Keratinocyte (primary cell): ENCODE data around the gene ZHX3. TPM values are rescaled to one million over a fixed set of nuclear protein-coding genes. Genes with fewer than 3 reads are reported as not detected.

ENCODE experiments used
- DNase-seq: peaks from one replicate; pipeline ENCODE4 v3.0.0-alpha.2; 2011; ENCODE audit warnings: low read depth, missing footprints, low spot score
- FAIRE-seq: peaks from 2 replicates; lab custom pipeline; 2011; peaks lifted over from hg19 to GRCh38; lab: Jason Lieb, UNC
- H2AFZ ChIP-seq: 2 replicates; pipeline ENCODE4 v1.6.0; 2012; ENCODE audit warnings: low read length, control low read depth, inconsistent platforms; ENCODE audit not compliant: control insufficient read depth
- H3K27ac ChIP-seq: 2 replicates; pipeline ENCODE4 v1.5.1; 2011; ENCODE audit warnings: low read length; ENCODE audit not compliant: control insufficient read depth, insufficient read depth
- H3K27me3 ChIP-seq: 3 replicates; pipeline ENCODE4 v1.6.0; 2011; ENCODE audit warnings: low read length; ENCODE audit not compliant: control insufficient read depth, insufficient read depth; ENCODE audit errors: extremely low read depth
- H3K36me3 ChIP-seq, 2 experiments: 2 replicates in 1 of 2; 3 replicates in 1 of 2; pipeline ENCODE4 v1.5.1; 2011; ENCODE audit warnings: low read length in 2 of 2, mild to moderate bottlenecking in 1 of 2; ENCODE audit not compliant: control insufficient read depth in 2 of 2, insufficient read depth in 2 of 2; ENCODE audit errors: extremely low read depth in 1 of 2
- H3K4me1 ChIP-seq: 3 replicates; pipeline ENCODE4 v1.5.1; 2011; ENCODE audit warnings: low read length; ENCODE audit not compliant: control insufficient read depth, insufficient read depth; ENCODE audit errors: extremely low read depth
- H3K4me2 ChIP-seq: 3 replicates; pipeline ENCODE4 v1.6.0; 2011; ENCODE audit warnings: low read depth, low read length; ENCODE audit not compliant: control insufficient read depth, insufficient read depth; ENCODE audit errors: extremely low read depth
- H3K4me3 ChIP-seq, 3 experiments: fragments of 200-600 bp in 1 of 3; sonication (generic) in 1 of 3; 2 replicates in 2 of 3; 3 replicates in 1 of 3; pipeline ENCODE4 v1.5.1; 2011 to 2016; ENCODE audit warnings: low read length in 3 of 3, mild to moderate bottlenecking in 3 of 3, control low read depth in 2 of 3, inconsistent platforms in 1 of 3, low read depth in 1 of 3, mixed read lengths in 1 of 3, mixed run types in 1 of 3, moderate library complexity in 1 of 3; ENCODE audit not compliant: control insufficient read depth in 2 of 3, insufficient read depth in 2 of 3; ENCODE audit errors: extremely low read depth in 1 of 3
- H3K79me2 ChIP-seq: 2 replicates; pipeline ENCODE4 v1.6.0; 2012; ENCODE audit warnings: low read length; ENCODE audit not compliant: control insufficient read depth, insufficient read depth
- H3K9ac ChIP-seq: 3 replicates; pipeline ENCODE4 v1.6.0; 2011; ENCODE audit warnings: low read length; ENCODE audit not compliant: control insufficient read depth, insufficient read depth; ENCODE audit errors: extremely low read depth
- H3K9me1 ChIP-seq: 3 replicates; pipeline ENCODE4 v1.6.0; 2011; ENCODE audit warnings: low read length; ENCODE audit not compliant: control insufficient read depth, insufficient read depth; ENCODE audit errors: extremely low read depth
- H3K9me3 ChIP-seq: 2 replicates; pipeline ENCODE4 v1.5.1; 2012; ENCODE audit warnings: low read depth, low read length; ENCODE audit not compliant: control insufficient read depth
- H4K20me1 ChIP-seq: 3 replicates; pipeline ENCODE4 v1.6.0; 2011; ENCODE audit warnings: low read length; ENCODE audit not compliant: control insufficient read depth, insufficient read depth; ENCODE audit errors: extremely low read depth
- EZH2 ChIP-seq: IDR thresholded peaks from one replicate; pipeline ENCODE4 v1.6.1; 2012; ENCODE audit warnings: inconsistent platforms, mild to moderate bottlenecking, low read length, moderate library complexity
- dilution Hi-C: fragments of 300-500 bp; cut with MboI; formaldehyde crosslinking; loops from one replicate; pipeline ENCODE4 v1.7.0; 2020; ENCODE audit warnings: low sequenced_read_pairs; ENCODE audit not compliant: extremely low pct_ligation_motif_present
- polyA plus RNA-seq, 5 experiments: library from polyadenylated mRNA; depleted of rRNA in 3 of 5; stranded (reverse) in 3 of 5; stranded (forward) in 1 of 5; unstranded in 1 of 5; fragments of >200 nt; gene quantifications; 1 replicate in 1 of 5; 2 replicates in 3 of 5; 3 replicates in 1 of 5; pipeline versions ENCODE4 v1.2.1 to v1.2.3, GENCODE V29; 2011 to 2012; ENCODE audit warnings: missing spikeins in 2 of 5, low read depth in 1 of 5, low replicate concordance in 1 of 5
- TF ChIP-seq, protein P1 (sequence below), 3 experiments: IDR thresholded peaks in 1 of 3; conservative IDR thresholded peaks in 1 of 3; optimal IDR thresholded peaks in 1 of 3; 2 replicates in 2 of 3; 3 replicates in 1 of 3; pipeline versions ENCODE3 to v1.5.1; 2011; ENCODE audit warnings: low read length in 3 of 3, mild to moderate bottlenecking in 3 of 3, moderate library complexity in 2 of 3, control low read depth in 1 of 3, inconsistent platforms in 1 of 3; ENCODE audit not compliant: insufficient read depth in 2 of 3; ENCODE audit errors: extremely low read depth in 1 of 3

Gene ZHX3
- polyA plus RNA-seq, 1 donor (not counting 4 experiments of a cell fraction or from before 2014, with no cell fraction given), result 16.5 TPM

- no peaks in the 10 kb centered on the region for H3K9me3 ChIP-seq
- no peak overlapping the region for H3K9ac ChIP-seq
- peaks cover 47 to 68% of the 10 kb centered on the region in 2 experiments for H3K36me3 ChIP-seq
- TF ChIP-seq, protein P1, sequence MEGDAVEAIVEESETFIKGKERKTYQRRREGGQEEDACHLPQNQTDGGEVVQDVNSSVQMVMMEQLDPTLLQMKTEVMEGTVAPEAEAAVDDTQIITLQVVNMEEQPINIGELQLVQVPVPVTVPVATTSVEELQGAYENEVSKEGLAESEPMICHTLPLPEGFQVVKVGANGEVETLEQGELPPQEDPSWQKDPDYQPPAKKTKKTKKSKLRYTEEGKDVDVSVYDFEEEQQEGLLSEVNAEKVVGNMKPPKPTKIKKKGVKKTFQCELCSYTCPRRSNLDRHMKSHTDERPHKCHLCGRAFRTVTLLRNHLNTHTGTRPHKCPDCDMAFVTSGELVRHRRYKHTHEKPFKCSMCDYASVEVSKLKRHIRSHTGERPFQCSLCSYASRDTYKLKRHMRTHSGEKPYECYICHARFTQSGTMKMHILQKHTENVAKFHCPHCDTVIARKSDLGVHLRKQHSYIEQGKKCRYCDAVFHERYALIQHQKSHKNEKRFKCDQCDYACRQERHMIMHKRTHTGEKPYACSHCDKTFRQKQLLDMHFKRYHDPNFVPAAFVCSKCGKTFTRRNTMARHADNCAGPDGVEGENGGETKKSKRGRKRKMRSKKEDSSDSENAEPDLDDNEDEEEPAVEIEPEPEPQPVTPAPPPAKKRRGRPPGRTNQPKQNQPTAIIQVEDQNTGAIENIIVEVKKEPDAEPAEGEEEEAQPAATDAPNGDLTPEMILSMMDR (optimal IDR thresholded peaks at IDR 0.05 in 1 of 3, IDR thresholded peaks at IDR 0.05 in 1 of 3, conservative IDR thresholded peaks at IDR 0.05 in 1 of 3; ENCODE audit: extremely low read depth in 1 of 3, insufficient read depth in 2 of 3, low read length in 3 of 3), result no peak
- no peak for TF ChIP-seq EZH2
- H3K27ac ChIP-seq, result no peak overlapping the region
- H3K79me2 ChIP-seq, result no peaks in the 10 kb centered on the region
- peaks cover 2% of the 10 kb centered on the region for H3K9me1 ChIP-seq
- H4K20me1 ChIP-seq, result no peaks in the 10 kb centered on the region
- no peak overlapping the region for H3K4me3 ChIP-seq
- no peaks in the 10 kb centered on the region for H3K27me3 ChIP-seq
- no peak overlapping the region for H2AFZ ChIP-seq
- no peak overlapping the region for H3K4me2 ChIP-seq
- peaks cover 21% of the 10 kb centered on the region for H3K4me1 ChIP-seq
- DNase-seq (no peak), FAIRE-seq (no peak)
- dilution Hi-C loops, result no loop called here
Observed at GRCh38 chr20:41167118-41167470, 150.4 kb downstream of the ZHX3 start.

DNA sequence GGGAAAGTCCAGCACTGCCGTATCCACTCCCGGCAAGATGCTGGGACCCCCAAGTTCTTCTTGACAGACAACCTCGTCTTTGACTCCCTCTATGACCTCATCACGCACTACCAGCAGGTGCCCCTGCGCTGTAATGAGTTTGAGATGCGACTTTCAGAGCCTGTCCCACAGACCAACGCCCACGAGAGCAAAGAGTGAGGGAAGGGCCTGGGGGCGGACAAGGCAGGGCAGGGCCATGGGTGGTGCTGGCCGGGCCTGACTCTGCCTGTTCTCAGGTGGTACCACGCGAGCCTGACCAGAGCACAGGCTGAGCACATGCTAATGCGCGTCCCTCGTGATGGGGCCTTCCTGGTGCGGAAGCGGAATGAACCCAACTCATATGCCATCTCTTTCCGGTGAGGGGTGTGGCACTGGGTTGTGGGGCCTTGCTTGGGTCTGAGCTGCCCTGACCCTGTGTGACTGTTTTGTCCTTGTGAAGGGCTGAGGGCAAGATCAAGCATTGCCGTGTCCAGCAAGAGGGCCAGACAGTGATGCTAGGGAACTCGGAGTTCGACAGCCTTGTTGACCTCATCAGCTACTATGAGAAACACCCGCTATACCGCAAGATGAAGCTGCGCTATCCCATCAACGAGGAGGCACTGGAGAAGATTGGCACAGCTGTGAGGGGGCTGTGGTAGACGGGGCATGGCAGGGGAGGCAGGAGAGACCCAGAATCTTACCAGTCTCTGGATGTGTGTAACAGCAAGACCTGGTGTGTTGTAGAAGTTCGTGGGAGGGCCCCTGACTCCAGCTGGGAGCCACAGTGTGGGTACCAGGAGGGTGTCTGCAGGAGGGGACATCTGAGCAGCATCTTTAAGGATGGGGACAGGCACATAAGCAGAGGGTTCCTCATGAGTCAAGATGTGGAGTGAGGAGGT lies 151.1 kb downstream of the ZHX3 start:
- TF ChIP-seq, protein P1 (optimal IDR thresholded peaks at IDR 0.05 in 1 of 3, IDR thresholded peaks at IDR 0.05 in 1 of 3, conservative IDR thresholded peaks at IDR 0.05 in 1 of 3; ENCODE audit: extremely low read depth in 1 of 3, insufficient read depth in 2 of 3, low read length in 3 of 3), result no peak
- TF ChIP-seq EZH2, result no peak
- Histone ChIP-seq H3K27ac (no peak overlapping the region), H3K27me3 (no peaks in the 10 kb centered on the region), H3K36me3 (peaks cover 50 to 72% of the 10 kb centered on the region in 2 experiments), H3K4me1 (peaks cover 15% of the 10 kb centered on the region), H2AFZ (no peak overlapping the region), H3K9me3 (no peaks in the 10 kb centered on the region), H3K9ac (no peak overlapping the region), H4K20me1 (no peaks in the 10 kb centered on the region), H3K4me3 (no peak overlapping the region), H3K4me2 (no peak overlapping the region), H3K79me2 (no peaks in the 10 kb centered on the region), H3K9me1 (peaks cover 2% of the 10 kb centered on the region)
- dilution Hi-C loops, result no loop called here
- FAIRE-seq, result no peak
- DNase-seq, result no peak
